RWPE1 (cell line): ENCODE measurements around the gene CHST5.
"Not testable (repeated sequence)": the region's sequence is repeated elsewhere in the genome, so short reads cannot be mapped to it uniquely, and the experiment has no call there.

Experiments used
- CTCF ChIA-PET: fragments of 350-600 bp; sonication (Branson Sonifier 250); formaldehyde crosslinking; extraction: SDS; loops from one replicate; lab custom pipeline; 2021; lab: Yijun Ruan, JAX
- POLR2A ChIA-PET: fragments of 400-600 bp; formaldehyde crosslinking; extraction: SDS; loops from one replicate; lab custom pipeline; 2020; ENCODE audit warnings: antibody characterized with exemption; ENCODE audit not compliant: low non-redundant PET; lab: Yijun Ruan, JAX
- DNase-seq: peaks from one replicate; pipeline ENCODE4 v3.0.0; 2012; ENCODE audit warnings: low spot score
- H3K27ac ChIP-seq: fragments of 450-650 bp; 2 replicates; pipeline ENCODE4 v1.5.1; 2017
- TF ChIP-seq, protein P1 (sequence below): fragments of 450-650 bp; conservative IDR thresholded peaks from 2 replicates; pipeline ENCODE4 v1.5.1; 2017; ENCODE audit warnings: low read depth, mild to moderate bottlenecking

The CHST5 gene

DNA sequence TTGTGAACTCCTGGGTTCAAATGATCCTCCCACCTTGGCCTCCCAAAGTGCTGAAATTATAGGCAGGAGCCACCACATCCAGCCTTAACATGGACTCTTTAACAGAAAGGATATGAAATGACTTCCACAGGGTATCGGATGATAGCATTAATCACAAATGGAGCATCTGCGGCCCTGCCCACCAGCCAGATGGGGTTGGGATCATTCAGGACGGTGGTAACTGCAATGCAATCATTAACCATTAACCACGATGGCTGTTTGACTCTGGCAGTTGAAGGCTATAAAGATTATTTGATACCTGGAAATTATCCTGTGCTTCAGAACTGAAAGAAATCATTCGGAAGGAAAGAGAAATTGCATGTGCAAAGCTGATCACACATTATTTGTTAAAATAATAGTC, 5.3 kb upstream of the CHST5 start:
- ChIA-PET CTCF (interaction anchor here (1.5 kb wide), 1 partner anchor 9 kb away, joined by 3 read pairs; no protein-coding TSS in a partner anchor), POLR2A (no interaction called here)

GRCh38 chr16:75538882-75539565, 3.1 kb upstream of the CHST5 start:
- H3K27ac ChIP-seq, DNase-seq, POLR2A ChIA-PET: not testable (repeated sequence)
- CTCF ChIA-PET: interaction anchor here (0.7 kb wide), 1 partner anchor 61 kb away, joined by 4 read pairs; no protein-coding TSS in a partner anchor

More for the DNA sequence above, 5.3 kb upstream of the CHST5 start:
- TF ChIP-seq, protein P1, sequence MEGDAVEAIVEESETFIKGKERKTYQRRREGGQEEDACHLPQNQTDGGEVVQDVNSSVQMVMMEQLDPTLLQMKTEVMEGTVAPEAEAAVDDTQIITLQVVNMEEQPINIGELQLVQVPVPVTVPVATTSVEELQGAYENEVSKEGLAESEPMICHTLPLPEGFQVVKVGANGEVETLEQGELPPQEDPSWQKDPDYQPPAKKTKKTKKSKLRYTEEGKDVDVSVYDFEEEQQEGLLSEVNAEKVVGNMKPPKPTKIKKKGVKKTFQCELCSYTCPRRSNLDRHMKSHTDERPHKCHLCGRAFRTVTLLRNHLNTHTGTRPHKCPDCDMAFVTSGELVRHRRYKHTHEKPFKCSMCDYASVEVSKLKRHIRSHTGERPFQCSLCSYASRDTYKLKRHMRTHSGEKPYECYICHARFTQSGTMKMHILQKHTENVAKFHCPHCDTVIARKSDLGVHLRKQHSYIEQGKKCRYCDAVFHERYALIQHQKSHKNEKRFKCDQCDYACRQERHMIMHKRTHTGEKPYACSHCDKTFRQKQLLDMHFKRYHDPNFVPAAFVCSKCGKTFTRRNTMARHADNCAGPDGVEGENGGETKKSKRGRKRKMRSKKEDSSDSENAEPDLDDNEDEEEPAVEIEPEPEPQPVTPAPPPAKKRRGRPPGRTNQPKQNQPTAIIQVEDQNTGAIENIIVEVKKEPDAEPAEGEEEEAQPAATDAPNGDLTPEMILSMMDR: no peak
- DNase-seq: no peak
- no peak overlapping the region for H3K27ac ChIP-seq

DNA sequence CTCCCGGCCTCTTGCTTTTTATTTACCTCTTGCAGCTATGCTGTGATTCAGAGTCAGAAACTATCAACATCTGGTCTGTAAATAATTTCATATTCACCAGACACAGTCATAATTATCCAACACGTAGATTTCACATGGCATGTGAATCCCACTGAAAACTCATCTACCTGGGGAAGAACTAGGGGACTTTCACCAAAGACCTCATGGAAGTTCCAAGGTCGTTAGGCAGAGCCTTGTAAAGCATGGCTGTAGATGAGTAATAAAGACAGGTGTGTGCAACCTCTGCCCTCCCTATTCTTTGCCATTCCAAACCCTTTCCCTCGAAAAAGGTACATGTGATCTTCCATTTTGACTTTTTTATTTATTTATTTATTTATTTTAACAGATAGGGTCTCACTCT, 1.9 kb upstream of the CHST5 start:
- ChIA-PET POLR2A (no interaction called here), CTCF (interaction anchor here (0.6 kb wide), 1 partner anchor 27 kb away, joined by 3 read pairs; no protein-coding TSS in a partner anchor)
- DNase-seq: no peak
- H3K27ac ChIP-seq: no peak overlapping the region
- TF ChIP-seq, protein P1: no peak

- POLR2A ChIA-PET: interaction anchor here (0.7 kb wide), 1 partner anchor 25 kb away, joined by 4 read pairs; no protein-coding TSS in a partner anchor
- DNase-seq: no peak
- no peak overlapping the region for H3K27ac ChIP-seq
- CTCF ChIA-PET: interaction anchor here (0.6 kb wide), 1 partner anchor 18 kb away, joined by 4 read pairs; no protein-coding TSS in a partner anchor
- TF ChIP-seq, protein P1: no peak
These were observed 581 bp downstream of the CHST5 start for GRCh38 chr16:75535211-75535843.

DNA sequence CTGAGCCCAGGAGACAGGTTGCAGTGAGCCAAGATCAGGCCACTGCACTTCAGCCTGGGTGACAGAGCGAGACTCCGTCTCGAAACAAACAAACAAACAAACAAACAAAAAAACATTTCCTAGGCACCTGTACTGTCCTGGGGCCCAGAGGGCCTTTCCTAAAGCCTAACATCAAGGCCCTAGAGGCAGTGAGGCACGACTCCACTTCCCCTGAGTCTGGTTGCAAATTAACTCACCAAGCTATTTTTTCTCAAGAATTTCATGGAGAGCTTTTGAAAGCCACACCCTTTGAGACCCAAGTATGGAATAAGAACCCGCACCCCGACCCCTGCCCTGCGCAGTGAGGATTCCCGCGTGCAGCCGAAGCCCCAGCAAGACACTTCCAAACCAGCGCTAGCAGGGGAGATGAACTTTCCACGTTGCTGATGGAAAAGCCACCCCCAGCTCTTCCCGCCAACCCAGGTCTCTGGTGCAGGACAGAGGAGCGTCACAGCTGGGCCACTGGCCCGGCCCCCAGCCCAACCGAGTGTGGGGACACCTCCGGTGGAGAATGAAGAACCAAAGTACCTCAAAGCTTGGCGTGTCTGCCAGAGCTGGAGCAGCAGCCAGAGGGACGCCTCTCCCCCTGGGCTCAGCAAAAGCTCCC, 1.2 kb downstream of the CHST5 start:
- ChIA-PET CTCF (interaction anchor here (0.6 kb wide), 1 partner anchor 18 kb away, joined by 4 read pairs; no protein-coding TSS in a partner anchor), POLR2A (interaction anchor here (0.7 kb wide), 1 partner anchor 25 kb away, joined by 4 read pairs; no protein-coding TSS in a partner anchor)
- TF ChIP-seq, protein P1: no peak
- no peak overlapping the region for H3K27ac ChIP-seq
- DNase-seq: no peak

GRCh38 chr16:75532791-75533190, 3.1 kb downstream of the CHST5 start:
- ChIA-PET CTCF (interaction anchor here (0.7 kb wide), 2 partner anchors 11 to 81 kb away, joined by 3 read pairs; no protein-coding TSS in a partner anchor), POLR2A (no interaction called here)
- TF ChIP-seq, protein P1: no peak
- DNase-seq: no peak
- no peak overlapping the region for H3K27ac ChIP-seq
